ENCODE data around the gene KIAA1614.
"Not testable (repeated sequence)": the region's sequence is repeated elsewhere in the genome, so short reads cannot be mapped to it uniquely, and the experiment has no call there.

KIAA1614 gene

DNA sequence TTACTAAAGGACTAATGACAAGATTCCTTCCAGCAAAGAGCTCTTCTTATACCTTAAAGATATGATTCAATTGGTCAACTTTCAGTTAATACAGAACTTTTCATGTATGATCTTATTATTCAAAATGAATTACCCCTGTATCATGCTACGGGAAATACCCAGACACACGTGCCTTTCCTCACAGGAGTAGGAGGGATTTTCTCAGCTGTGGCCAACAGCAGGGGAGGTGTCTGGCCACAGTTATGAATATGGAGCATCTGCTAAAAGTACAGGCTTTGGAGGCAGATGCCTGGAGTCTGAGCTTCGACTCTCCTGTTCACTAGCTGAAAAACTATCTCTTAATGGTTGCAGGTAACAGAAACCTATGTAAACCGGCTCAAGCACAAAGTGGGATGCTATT, 53.6 kb downstream of the KIAA1614 start:
- Histone ChIP-seq H3K27me3 (ENCODE audit: insufficient read depth, poor library complexity, severe bottlenecking) (no peaks in the 10 kb centered on the region), H3K27ac (replicated peaks) (no peak overlapping the region), H3K4me3 (replicated peaks; ENCODE audit: insufficient read depth, low read length) (no peak overlapping the region)
- TF ChIP-seq SPI1 (IDR thresholded peaks at IDR 0.05; ENCODE audit: borderline replicate concordance, low read depth) (no peak), GABPA (IDR thresholded peaks at IDR 0.05; ENCODE audit: low read depth) (no peak)
- TF ChIP-seq, protein P1, sequence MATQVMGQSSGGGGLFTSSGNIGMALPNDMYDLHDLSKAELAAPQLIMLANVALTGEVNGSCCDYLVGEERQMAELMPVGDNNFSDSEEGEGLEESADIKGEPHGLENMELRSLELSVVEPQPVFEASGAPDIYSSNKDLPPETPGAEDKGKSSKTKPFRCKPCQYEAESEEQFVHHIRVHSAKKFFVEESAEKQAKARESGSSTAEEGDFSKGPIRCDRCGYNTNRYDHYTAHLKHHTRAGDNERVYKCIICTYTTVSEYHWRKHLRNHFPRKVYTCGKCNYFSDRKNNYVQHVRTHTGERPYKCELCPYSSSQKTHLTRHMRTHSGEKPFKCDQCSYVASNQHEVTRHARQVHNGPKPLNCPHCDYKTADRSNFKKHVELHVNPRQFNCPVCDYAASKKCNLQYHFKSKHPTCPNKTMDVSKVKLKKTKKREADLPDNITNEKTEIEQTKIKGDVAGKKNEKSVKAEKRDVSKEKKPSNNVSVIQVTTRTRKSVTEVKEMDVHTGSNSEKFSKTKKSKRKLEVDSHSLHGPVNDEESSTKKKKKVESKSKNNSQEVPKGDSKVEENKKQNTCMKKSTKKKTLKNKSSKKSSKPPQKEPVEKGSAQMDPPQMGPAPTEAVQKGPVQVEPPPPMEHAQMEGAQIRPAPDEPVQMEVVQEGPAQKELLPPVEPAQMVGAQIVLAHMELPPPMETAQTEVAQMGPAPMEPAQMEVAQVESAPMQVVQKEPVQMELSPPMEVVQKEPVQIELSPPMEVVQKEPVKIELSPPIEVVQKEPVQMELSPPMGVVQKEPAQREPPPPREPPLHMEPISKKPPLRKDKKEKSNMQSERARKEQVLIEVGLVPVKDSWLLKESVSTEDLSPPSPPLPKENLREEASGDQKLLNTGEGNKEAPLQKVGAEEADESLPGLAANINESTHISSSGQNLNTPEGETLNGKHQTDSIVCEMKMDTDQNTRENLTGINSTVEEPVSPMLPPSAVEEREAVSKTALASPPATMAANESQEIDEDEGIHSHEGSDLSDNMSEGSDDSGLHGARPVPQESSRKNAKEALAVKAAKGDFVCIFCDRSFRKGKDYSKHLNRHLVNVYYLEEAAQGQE (IDR thresholded peaks at IDR 0.05; ENCODE audit: insufficient replicate concordance, low read depth): no peak
- DNase-seq (ENCODE audit: low read depth in 1 of 2, low spot score in 1 of 2): no peak

GRCh38 chr1:180966744-180967536, 54.2 kb downstream of the KIAA1614 start:
- Histone ChIP-seq H3K4me3 (replicated peaks; ENCODE audit: insufficient read depth, low read length) (no peak overlapping the region), H3K27ac (replicated peaks) (no peak overlapping the region), H3K27me3 (ENCODE audit: insufficient read depth, poor library complexity, severe bottlenecking) (no peaks in the 10 kb centered on the region)
- no peak for DNase-seq (ENCODE audit: low read depth in 1 of 2, low spot score in 1 of 2)
- TF ChIP-seq, protein P1 (IDR thresholded peaks at IDR 0.05; ENCODE audit: insufficient replicate concordance, low read depth): no peak
- no peak for TF ChIP-seq POLR2AphosphoS5 (IDR thresholded peaks at IDR 0.05; ENCODE audit: low read depth)
- TF ChIP-seq GABPA (IDR thresholded peaks at IDR 0.05; ENCODE audit: low read depth): no peak
- no peak for TF ChIP-seq SPI1 (IDR thresholded peaks at IDR 0.05; ENCODE audit: borderline replicate concordance, low read depth)
- TF ChIP-seq, protein P2, sequence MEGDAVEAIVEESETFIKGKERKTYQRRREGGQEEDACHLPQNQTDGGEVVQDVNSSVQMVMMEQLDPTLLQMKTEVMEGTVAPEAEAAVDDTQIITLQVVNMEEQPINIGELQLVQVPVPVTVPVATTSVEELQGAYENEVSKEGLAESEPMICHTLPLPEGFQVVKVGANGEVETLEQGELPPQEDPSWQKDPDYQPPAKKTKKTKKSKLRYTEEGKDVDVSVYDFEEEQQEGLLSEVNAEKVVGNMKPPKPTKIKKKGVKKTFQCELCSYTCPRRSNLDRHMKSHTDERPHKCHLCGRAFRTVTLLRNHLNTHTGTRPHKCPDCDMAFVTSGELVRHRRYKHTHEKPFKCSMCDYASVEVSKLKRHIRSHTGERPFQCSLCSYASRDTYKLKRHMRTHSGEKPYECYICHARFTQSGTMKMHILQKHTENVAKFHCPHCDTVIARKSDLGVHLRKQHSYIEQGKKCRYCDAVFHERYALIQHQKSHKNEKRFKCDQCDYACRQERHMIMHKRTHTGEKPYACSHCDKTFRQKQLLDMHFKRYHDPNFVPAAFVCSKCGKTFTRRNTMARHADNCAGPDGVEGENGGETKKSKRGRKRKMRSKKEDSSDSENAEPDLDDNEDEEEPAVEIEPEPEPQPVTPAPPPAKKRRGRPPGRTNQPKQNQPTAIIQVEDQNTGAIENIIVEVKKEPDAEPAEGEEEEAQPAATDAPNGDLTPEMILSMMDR (IDR thresholded peaks at IDR 0.05; ENCODE audit: insufficient read depth, low read length): no peak

DNA sequence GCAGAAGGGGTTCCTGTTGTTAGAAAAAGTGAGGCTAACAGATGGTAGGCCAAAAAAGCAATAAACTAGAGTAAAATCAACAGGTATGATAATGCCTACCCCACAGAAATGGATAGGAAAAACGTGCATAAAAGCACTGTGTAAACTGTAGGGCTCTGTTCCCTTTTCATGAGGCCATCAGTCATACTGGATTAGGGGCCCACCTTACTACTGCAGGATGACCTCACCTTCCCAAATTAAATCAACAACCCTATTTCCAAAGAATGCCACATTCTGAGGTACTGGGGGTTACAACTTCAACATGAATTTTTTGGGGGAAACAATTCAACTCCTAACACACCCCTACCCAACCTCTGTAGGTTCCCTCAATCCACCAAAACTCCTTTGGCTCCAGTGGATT, 54.9 kb downstream of the KIAA1614 start:
- no peak for DNase-seq (ENCODE audit: low read depth in 1 of 2, low spot score in 1 of 2)
- TF ChIP-seq, protein P1 (IDR thresholded peaks at IDR 0.05; ENCODE audit: insufficient replicate concordance, low read depth): no peak
- no peak for TF ChIP-seq POLR2AphosphoS5 (IDR thresholded peaks at IDR 0.05; ENCODE audit: low read depth)
- TF ChIP-seq GABPA (IDR thresholded peaks at IDR 0.05; ENCODE audit: low read depth): no peak
- TF ChIP-seq, protein P2 (IDR thresholded peaks at IDR 0.05; ENCODE audit: insufficient read depth, low read length): no peak
- Histone ChIP-seq H3K4me3 (replicated peaks; ENCODE audit: insufficient read depth, low read length) (no peak overlapping the region), H3K27me3 (ENCODE audit: insufficient read depth, poor library complexity, severe bottlenecking) (no peaks in the 10 kb centered on the region), H3K27ac (replicated peaks) (no peak overlapping the region)

GRCh38 chr1:180968834-180969233, 56.1 kb downstream of the KIAA1614 start:
- not testable (repeated sequence) for H3K27me3 ChIP-seq (ENCODE audit: insufficient read depth, poor library complexity, severe bottlenecking); H3K4me3 ChIP-seq (replicated peaks; ENCODE audit: insufficient read depth, low read length); DNase-seq (ENCODE audit: low read depth in 1 of 2, low spot score in 1 of 2); H3K27ac ChIP-seq (replicated peaks)

Data from HL-60 (cell line).